HG03457 (cell line): ENCODE data around the gene LGALS7.

Experiments used
- ATAC-seq: cut with Tn5 transposase; IDR thresholded peaks from one replicate; pipeline ENCODE4 v1.9.1; 2021; ENCODE audit warnings: moderate number of reproducible peaks; ENCODE audit not compliant: unreplicated experiment

The LGALS7 gene

DNA sequence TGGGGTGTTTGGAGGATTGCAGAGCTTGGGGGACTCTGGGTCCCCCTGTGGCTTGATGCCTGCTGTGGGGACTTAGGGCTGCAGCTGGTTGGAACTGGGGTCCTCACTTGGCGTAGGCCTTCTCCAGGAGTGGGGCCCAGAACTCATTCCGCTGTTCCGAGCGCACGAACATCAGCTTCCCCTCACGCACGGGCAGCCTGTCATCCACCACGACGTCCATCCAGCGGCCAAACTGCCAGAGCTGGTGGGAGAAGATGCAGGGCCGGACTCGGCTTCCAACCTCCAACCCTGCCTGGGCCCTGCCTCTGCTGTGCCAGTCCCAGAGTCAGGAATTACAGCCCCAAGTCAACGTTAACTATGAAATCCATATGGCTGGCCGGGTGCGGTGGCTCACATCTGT lies 31.6 kb downstream of the LGALS7 start:
- ATAC-seq = no peak

DNA sequence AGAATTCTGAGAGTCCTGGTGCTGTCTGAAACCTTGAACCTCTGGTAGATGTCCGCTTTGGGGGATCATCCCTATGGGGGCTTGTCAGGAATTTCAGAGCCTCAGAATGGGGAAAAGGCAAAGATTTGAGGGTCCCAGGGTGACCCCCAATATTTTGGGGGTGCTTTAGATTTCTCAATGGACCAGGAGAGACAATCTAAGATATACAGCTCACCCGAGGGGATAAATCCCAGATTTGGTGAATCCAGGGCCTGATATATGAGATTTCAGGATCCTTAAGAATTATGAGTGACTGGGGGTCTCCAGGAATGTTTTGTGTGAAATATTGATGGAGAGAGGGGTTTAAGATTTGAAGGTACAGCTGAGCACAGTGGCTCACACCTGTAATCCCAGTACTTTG lies 32.4 kb downstream of the LGALS7 start:
- no peak for ATAC-seq

DNA sequence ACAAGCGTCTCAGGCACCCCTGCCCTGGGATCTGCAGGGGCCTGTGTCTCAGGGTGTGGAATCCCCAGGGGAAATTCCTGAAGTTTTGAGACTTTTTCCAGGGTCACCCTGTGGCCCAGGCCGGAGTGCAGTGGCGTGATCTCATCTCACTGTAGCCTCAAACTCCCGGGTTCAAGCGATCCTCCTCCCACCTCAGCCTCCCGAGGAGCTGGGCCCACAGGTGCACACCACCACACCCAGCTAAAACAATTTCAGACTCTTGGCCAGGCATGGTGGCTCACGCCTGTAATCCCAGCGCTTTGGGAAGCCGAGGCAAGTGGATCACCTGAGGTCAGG lies 33.1 kb downstream of the LGALS7 start:
- no peak for ATAC-seq

DNA sequence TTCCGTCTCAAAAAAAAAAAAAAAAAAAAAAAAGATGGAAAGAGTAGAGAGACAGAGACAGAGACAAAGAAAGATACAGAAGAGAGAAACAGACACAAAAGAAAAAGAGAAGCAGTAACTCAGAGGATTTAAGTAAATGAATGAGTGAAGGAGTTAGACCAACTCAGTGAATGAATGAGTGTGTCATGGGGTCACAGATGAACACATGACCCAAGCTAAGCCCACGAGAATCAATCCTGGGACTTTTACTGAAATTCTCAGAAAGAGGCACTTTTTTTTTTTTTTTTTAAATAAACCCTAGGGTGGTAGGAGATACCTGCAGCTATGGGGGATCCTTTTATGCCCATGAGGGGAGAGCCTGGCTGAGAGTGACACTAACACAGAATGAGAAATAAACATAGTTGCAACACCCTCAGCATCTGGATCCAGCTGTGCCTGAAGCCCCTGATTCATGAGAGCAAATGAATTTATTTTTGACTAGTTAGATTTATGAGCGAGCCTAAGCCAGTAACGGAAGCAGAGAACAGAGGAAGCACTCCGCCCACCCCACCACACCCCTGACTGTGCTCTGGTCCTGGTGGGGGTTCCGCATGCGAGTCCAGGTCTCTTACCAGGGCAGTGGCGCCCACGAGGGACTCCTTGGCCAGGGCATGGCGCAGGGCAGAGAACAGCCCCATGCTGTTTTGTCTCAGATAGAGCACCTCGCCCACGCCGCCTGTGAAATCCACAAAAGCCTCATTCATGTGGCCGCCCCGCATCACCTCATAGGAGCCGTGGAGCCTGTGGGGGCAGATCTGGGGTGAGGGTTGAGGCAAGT lies 33.7 kb downstream of the LGALS7 start:
- ATAC-seq = no peak

DNA sequence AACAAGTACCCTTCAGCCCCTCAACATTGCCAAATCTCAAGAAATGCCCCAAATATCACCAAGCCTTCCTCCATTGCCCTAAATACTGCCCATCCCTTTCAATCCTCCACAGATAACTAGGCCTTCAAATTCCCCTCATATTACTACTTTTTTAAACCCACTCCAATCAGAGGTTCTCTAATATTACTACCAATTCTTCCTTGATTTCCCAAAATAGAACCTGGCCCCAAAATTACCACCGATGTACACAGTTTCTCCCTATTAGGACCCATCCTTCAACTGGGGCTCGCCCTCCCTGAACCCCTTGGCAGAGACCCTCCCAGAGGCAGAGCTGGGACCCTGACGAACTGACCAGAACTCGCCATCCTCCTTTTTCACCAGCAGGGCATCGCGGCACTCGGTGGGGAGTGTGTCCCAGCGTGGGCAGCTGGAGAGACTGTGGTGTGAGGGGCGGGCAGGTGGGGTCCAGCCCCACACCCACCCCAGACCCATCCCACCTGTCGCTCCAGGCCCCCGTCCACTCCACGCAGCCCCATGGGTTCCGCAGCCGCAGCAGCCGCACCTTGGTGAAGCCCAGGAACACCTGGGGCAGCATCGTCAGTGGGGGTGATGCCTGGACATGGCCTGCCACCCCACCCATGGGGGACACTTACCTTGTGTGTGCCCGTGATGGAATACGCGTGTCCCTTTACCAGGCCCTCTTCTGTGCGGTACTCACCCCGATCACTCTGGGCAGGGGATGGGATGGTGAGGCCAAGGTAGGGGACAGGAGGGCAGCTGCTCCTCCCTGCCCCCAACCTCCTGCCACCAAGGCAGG lies 35.2 kb downstream of the LGALS7 start:
- ATAC-seq = no peak

DNA sequence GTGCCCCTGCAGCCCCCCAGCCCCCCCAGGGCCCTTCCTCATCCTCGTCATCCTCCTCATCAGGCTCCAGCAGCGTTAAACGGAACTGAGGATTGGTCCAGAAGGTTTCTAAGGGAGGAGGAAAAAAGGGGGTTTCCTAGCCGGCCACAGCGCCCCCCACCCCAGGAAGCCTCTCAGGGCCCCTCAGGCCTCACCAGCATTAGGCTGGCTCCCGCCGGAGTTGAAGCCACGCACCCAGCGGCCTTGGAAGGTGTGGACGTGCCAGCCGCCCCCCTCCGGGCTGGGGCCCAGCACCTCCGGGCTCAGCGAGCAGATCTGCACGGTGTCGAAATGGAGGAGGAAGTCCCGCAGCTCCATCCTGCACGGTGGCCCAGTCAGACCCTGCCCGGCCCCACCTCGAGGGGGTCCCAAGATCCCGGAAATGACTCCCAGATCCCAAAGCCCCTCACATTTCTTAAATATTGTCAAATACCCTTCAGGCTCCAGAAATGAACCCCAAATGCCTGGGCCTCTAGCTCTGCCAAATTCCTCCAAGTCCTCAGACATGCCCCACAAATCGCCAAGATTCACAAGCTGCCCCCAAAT lies 35.9 kb downstream of the LGALS7 start:
- ATAC-seq = no peak

DNA sequence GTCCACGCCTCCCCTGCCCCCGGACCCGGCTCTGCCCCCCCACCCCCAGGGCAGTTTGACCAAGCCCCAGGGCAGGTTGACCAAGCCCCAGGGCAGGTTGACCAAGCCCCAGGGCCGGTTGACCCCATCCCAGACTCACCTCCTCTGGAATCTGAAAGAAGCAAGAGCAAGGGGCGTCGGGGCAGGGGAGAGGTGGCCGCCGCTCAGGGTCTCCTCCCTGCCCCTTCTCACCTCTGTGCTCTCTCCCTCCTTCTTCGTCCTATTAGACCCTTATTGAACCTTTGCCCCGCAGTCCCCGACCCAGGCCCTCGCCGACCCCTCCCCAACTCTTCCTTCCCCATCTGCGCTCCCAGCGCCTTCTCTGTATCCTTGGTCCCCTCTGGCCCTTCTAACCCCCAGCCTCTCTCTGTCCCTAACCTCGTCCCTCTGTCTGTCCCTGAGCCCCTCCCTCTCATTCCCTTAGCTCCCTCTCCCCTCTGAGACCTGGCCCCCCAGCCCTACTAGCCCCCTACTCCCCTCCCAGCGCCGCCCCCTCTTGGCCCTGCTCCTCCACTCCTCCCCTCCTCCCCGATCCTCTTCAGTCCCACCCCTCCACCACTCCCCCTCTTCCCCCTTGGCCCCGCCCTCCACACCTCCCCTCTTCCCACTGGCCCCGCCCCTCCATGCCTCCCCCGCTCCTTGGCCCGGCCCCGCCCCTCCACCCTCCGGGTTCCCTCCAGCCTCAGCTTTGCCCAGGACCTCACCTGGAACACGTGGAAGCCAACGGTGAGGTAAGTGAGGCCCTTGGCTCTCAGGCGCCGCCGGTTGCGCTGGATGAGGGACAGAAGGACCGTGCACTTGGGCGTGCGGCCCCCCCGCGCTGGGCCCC lies 36.7 kb downstream of the LGALS7 start:
- no peak for ATAC-seq

DNA sequence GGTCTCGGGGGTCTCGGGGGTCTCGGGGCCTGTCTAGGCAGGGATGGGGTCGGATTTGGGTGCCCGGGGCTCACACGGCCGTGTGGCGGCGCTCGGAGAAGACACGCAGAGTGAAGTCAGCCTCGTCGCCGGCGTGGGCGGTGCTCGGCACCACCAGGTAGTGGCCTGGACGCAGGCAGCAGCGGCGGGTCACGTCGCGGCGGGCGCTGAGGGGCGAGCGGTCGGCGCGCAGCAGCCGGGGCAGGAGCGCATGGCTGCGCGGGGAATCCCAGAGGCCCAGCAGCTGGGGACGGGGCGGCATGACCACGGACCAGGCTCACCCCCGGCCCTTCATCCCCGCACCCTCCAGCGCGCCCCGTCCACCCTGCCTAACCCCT lies 37.3 kb downstream of the LGALS7 start:
- ATAC-seq = no peak

DNA sequence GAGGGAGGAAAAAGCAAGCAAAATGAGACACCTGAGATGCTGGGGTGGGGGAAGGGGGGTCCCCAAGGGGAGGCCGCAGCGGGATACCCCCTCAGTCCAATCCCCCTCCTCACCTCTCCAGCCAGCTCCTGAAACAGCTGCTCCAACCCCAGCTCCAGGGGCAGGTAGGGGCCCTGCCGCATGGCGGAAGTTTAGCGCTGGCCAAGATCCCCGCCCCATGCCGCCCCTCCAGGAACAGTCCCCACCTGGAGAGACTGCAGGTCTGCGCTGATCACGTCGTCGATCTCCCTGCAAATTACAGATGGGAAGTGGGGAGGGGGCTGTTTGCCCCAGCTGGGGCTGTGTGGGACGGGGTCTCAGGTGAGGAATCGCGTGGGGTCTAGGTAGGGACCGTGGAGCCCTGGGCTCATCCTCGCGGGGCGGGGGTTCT lies 38.0 kb downstream of the LGALS7 start:
- ATAC-seq = no peak

DNA sequence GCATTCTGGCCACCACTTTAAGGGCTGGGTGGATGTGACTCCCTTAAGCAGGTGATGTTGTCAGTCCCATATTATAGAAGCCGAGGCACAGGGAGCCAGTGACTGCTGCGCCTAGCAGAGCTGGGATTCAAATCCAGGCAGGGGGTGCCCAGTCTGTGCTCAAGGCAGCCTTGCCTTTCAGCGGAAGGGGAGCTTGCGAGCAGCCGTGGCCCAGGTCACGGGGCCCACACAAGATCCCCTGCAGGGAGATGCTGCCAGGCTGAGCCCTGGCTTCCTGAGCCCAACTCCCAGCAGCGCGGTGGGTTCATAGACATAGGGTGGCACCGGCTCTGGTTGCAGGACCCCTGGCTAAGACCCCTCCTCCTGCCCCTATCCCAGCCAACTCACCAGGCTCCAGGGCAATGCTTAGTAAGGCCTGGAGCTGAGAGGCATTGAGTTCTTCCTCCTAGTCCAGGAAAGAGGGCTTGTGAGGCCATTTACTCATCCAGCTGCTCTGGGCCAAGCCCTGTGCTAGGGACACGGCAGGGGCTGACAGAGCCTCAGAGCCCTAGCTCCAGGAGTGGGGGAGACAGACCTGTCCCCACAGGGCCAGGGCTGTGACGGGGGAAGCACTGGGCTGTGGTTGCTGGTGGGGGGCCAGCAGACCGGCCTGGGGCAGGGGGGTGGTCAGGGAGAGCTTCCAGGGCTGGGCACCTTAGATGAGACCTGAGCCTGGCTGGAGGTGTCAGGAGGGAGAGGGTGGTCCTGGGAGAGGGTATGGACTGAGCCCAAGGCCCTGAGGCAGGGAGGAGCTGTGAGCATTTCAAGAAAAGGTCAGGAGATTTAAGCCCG lies 38.7 kb downstream of the LGALS7 start:
- no peak for ATAC-seq

DNA sequence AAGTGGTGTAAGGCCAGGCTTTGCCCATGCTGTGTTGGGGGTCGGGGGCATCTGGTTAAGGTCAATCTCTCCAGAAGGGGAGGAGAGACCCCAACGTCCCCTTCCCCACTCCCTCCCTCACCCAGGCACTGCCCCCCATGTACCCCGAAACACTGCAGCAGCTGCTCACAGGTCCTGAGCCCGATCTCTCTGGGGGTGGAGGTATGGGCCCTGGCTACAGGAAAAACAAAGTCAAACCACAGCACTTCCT lies 39.2 kb downstream of the LGALS7 start:
- no peak for ATAC-seq

DNA sequence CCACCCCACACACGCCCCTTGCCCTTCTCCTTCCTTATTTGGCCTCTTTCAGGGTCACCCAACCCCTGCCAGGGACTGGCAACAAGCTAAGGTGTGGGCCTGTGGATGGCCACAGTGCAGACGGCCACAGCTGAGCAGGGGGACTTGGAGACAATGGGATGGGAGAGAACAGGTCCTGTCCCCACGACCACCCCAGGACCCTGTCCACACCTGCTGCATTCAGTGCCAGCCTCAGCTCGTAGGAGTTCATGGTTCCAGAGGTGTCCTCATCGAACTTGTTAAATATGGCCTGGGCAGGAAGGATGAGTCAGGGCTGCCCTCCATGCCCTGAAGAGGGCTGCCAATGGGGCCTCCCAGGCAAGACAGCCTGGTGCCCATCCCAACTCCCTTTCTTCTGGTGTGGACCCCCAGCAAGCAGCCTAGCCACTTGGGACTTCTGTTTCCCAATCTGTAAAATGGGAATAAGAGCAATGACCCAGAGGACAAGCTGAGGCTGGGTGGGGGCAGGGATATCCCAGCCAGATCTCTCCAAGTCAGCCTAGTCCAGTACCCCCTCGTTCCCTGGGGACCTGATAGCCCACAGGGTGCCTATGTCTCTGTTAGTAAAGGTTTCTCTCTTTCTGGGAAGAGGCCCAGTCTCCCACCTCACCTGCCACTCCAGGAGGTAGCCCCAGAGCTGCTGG lies 39.7 kb downstream of the LGALS7 start:
- no peak for ATAC-seq

DNA sequence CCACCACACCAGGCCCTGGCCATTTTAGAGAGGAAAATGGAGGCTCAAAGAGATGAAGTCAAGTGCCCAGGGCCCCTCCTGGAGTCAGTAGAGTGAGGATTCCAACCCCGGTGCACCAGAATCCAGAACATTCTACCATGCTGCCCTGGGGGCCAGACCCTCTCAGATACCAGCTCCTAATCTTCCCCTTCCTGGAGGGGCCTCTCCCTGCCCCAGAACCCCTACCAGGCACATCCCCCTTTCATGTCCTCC lies 40.1 kb downstream of the LGALS7 start:
- no peak for ATAC-seq

DNA sequence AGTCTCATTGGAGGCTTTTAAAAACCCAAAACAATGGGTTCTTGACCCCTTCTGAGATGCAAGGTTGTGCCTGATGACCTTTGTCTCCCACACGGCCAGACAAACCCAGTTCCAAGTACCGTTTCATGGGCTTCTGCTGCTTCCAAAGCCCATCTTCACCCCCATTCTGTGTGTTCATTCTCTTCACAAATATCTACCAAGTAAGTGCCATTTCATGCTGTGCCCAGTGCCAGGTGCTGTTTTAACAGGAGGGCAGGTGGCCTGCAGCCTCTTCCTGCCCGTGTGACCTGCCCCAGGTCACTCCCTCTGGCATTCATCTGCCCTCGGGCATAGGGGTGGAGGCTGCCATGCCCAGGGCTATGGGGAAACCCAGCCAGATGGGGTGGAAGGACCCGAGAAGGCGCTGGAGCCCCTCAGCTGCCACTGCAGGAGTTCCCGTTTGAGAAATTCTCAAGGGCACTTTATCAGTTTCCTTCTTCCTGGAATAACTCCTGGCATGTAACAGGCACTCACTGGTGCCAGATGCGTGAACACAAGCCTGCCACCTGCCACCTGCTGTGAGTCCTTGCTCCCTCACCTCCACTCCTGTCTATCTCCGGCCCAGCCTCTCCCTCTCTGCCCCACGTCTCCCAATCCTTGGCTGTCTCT lies 41.5 kb downstream of the LGALS7 start:
- no peak for ATAC-seq

DNA sequence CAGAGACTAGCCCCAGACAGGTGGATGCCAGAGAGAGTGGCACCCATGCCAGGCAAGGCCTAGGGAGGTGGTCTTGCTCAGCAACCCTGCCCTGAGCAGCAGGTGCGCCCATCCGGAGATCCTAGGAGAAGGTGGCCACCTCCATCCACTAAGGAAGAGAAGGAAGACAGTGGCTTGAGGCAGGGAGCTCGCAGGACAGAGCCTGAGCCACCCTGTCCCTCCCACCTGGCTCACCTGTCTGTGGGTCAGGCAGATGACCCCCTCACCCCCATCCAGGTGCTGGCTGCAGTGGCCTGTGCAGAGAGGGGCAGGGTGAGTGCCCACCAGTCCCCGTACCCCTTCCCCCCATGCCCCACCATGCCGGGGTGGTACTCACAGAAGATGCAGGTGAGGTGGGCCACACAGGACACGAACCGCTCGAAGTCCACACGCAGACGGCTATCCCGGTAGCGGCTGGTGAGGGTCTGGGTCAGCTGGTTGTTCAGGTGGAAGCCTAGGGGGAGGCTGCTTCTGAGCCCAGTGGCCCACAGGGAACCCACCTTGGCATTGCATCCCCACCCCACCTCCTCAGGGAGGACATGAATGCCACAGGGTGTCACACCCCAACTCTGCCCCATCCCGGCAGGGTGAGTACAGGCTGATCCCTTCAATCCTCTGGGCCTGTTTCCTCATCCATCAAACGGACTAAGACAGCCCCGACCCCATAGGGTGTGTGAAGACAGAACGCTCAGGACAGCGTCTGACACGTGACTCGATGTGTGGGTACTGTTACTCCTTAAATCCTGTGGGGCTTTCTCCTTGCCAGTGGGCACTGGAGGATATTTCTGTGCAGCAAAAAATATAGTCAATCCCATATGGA lies 42.4 kb downstream of the LGALS7 start:
- ATAC-seq = no peak

DNA sequence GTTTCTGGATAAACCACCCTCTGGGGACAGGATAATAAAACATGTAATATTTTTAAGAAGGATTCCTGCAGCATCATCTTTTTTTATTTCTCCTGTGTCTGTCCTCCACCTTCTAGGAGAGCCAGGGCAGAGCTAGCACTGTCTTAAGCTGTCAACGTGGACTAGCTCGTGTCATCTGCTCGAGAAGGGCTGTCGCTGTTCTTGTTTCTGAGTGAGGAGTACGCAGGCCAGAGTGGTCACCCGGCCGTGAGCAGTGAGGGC lies 42.9 kb downstream of the LGALS7 start:
- ATAC-seq = no peak

DNA sequence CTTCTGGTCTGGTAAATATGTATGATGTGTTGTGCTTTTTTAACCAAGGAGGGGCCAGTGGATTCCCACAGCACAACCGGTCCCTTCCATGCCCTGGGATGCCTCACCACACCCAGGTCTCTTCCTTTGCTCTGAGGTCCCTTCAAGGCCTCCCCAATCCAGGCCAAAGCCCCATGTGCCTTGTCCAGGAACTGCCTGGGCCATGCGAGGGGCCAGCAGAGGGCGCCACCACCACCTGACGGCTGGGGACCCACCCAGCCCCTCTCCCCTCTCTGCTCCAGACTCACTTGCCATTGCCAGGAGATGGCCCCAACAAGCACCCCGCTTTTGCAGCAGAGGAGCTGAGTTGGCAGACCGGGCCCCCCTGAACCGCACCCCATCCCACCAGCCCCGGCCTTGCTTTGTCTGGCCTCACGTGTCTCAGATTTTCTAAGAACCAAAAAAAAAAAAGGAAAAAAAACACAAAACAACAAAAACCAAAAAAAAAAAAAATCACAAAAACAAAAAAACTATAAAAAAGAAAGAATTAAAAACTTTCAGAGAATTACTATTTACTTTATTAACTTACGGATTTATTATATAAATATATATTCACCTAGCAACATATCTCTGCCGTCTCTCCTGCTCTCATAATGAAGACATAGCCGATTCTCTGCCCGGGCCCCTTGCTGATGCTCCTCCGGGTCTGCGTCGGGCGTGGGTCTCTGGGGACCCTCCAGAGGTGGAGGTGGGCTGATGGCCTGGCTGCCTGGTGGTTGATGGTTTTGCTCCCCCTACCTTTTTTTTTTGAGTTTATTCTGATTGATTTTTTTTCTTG lies 43.5 kb downstream of the LGALS7 start:
- no peak for ATAC-seq
